K562 (cell line): ENCODE results near the gene ZYG11A. TPM values are rescaled to one million over a fixed set of nuclear protein-coding genes. Genes with fewer than 3 reads are reported as not detected.

Experiments
- ADNP ChIP-seq: fragments of 200-800 bp; sonication (Bioruptor generic); IDR thresholded peaks from 2 replicates; pipeline ENCODE4 v1.6.1; 2016; ENCODE audit warnings: missing genetic modification characterization, missing compliant biosample characterization
- CCAR2 ChIP-seq: fragments of 200-400 bp; formaldehyde crosslinking; IDR thresholded peaks from 2 replicates; pipeline ENCODE4 v1.6.1; 2017; ENCODE audit warnings: mild to moderate bottlenecking, low read depth, low read length
- DMBX1 ChIP-seq: fragments of 250-450 bp; sonication (Bioruptor Pico); IDR thresholded peaks from 2 replicates; pipeline ENCODE4 v1.8.0; 2022; ENCODE audit warnings: inconsistent platforms, mild to moderate bottlenecking, moderate library complexity, borderline replicate concordance
- ETV5 ChIP-seq: sonication (generic); formaldehyde crosslinking; IDR thresholded peaks from 2 replicates; pipeline ENCODE4 v1.4.0; 2020; ENCODE audit warnings: low read depth, mild to moderate bottlenecking, missing genetic modification reagents
- FOXM1 ChIP-seq, 2 experiments: fragments of 450-650 bp in 1 of 2; sonication (generic) in 1 of 2; formaldehyde crosslinking in 1 of 2; IDR thresholded peaks; 2 replicates each; pipeline versions ENCODE4 v1.6.1 to v1.9.0; 2017 to 2022; ENCODE audit warnings: low read depth in 2 of 2, mild to moderate bottlenecking in 2 of 2, missing genetic modification reagents in 1 of 2, moderate library complexity in 1 of 2
- KLF1 ChIP-seq: fragments of 450-650 bp; IDR thresholded peaks from 2 replicates; pipeline ENCODE4 v1.6.1; 2016; ENCODE audit warnings: missing genetic modification characterization, missing compliant biosample characterization
- MAFK ChIP-seq: IDR thresholded peaks from 2 replicates; pipeline ENCODE4 v1.6.1; 2011; ENCODE audit warnings: low read length, improper control_type of control experiment
- NCOA1 ChIP-seq: fragments of 450-650 bp; IDR thresholded peaks from 2 replicates; pipeline ENCODE4 v1.6.1; 2016; ENCODE audit warnings: low read depth
- NR3C1 ChIP-seq: sonication (generic); formaldehyde crosslinking; IDR thresholded peaks from 2 replicates; pipeline ENCODE4 v1.8.1; 2022; ENCODE audit warnings: missing genetic modification reagents
- RAD21 ChIP-seq, 2 experiments: fragments of 250-450 bp in 1 of 2; fragments of 450-650 bp in 1 of 2; sonication (Bioruptor Pico) in 1 of 2; formaldehyde crosslinking in 1 of 2; IDR thresholded peaks in 1 of 2; conservative IDR thresholded peaks in 1 of 2; 2 replicates each; pipeline versions ENCODE4 v1.4.0 to v1.8.0; 2020 to 2022; ENCODE audit warnings: mild to moderate bottlenecking in 2 of 2, moderate library complexity in 1 of 2
- RBM39 ChIP-seq: fragments of 200-400 bp; formaldehyde crosslinking; optimal IDR thresholded peaks from 2 replicates; pipeline ENCODE3; 2018; ENCODE audit warnings: low read depth, low read length
- SIN3A ChIP-seq, 2 experiments: fragments of 150-350 bp in 1 of 2; IDR thresholded peaks; 2 replicates each; pipeline ENCODE4 v1.6.1; 2011 to 2016; ENCODE audit warnings: borderline replicate concordance in 2 of 2, low read depth in 2 of 2, low read length in 2 of 2, mild to moderate bottlenecking in 2 of 2, moderate library complexity in 2 of 2; ENCODE audit not compliant: control insufficient read depth in 1 of 2
- SIRT6 ChIP-seq: IDR thresholded peaks from one replicate; pipeline ENCODE4 v1.6.1; 2012; ENCODE audit warnings: low read depth, mild to moderate bottlenecking, control low read depth, inconsistent platforms, low read length, moderate library complexity
- SMAD1 ChIP-seq: fragments of 150-350 bp; IDR thresholded peaks from 2 replicates; pipeline ENCODE4 v1.6.1; 2014; ENCODE audit warnings: low read length, low read depth; ENCODE audit not compliant: partially characterized antibody
- TAF15 ChIP-seq: fragments of 200-400 bp; formaldehyde crosslinking; IDR thresholded peaks from 2 replicates; pipeline ENCODE4 v1.6.1; 2017; ENCODE audit warnings: mild to moderate bottlenecking, low read depth, low read length, moderate library complexity
- TAF9B ChIP-seq: fragments of 450-650 bp; IDR thresholded peaks from 2 replicates; pipeline ENCODE4 v1.6.1; 2018; ENCODE audit warnings: mild to moderate bottlenecking; ENCODE audit not compliant: partially characterized antibody
- TCF3 ChIP-seq: sonication (generic); formaldehyde crosslinking; IDR thresholded peaks from 2 replicates; pipeline ENCODE4 v1.4.0; 2020; ENCODE audit warnings: mild to moderate bottlenecking, missing genetic modification reagents
- TEAD4 ChIP-seq, 2 experiments: sonication (generic) in 1 of 2; formaldehyde crosslinking in 1 of 2; IDR thresholded peaks; 2 replicates each; pipeline versions ENCODE4 v1.6.1 to v1.8.0; 2012 to 2022; ENCODE audit warnings: borderline replicate concordance in 1 of 2, inconsistent platforms in 1 of 2, low read length in 1 of 2, mild to moderate bottlenecking in 1 of 2, missing genetic modification reagents in 1 of 2
- TOE1 ChIP-seq, 2 experiments: fragments of 450-650 bp in 1 of 2; sonication (generic) in 1 of 2; formaldehyde crosslinking in 1 of 2; IDR thresholded peaks; 2 replicates each; pipeline versions ENCODE4 v1.7.1 to v1.8.0; 2016 to 2022; ENCODE audit warnings: borderline replicate concordance in 2 of 2, mild to moderate bottlenecking in 2 of 2, antibody characterized with exemption in 1 of 2, inconsistent platforms in 1 of 2, low read depth in 1 of 2, missing genetic modification reagents in 1 of 2, moderate library complexity in 1 of 2
- ZNF274 ChIP-seq: IDR thresholded peaks from 2 replicates; pipeline ENCODE4 v1.6.1; 2011; ENCODE audit warnings: low read depth, mild to moderate bottlenecking, low read length, moderate library complexity, borderline replicate concordance
- ZNF316 ChIP-seq: fragments of 450-650 bp; IDR thresholded peaks from 2 replicates; pipeline ENCODE4 v1.6.1; 2016
- ZNF717 ChIP-seq: fragments of 250-450 bp; sonication (Bioruptor Pico); IDR thresholded peaks from 2 replicates; pipeline ENCODE4 v1.5.0; 2021
- polyA plus RNA-seq, 8 experiments: library from polyadenylated mRNA; depleted of rRNA in 4 of 8; stranded (reverse) in 5 of 8; unstranded in 3 of 8; fragments of >200 nt; fragmentation: Nextera tagmentation in 2 of 8; fragmentation: Illumina TruSeq in 1 of 8; extraction: Ambion mirVana in 2 of 8; extraction: Trizol in 1 of 8; gene quantifications; 2 replicates each; pipeline versions ENCODE4 v1.2.1 to v1.2.3, GENCODE V29; 2011 to 2014; ENCODE audit warnings: inconsistent platforms in 1 of 8, missing spikeins in 1 of 8
- total RNA-seq, 7 experiments: library from RNA; depleted of rRNA in 6 of 7; stranded (reverse); fragments of >200 nt in 6 of 7; fragmentation: Illumina TruSeq in 2 of 7; extraction: Trizol in 2 of 7; gene quantifications; 2 replicates each; pipeline versions ENCODE4 v1.2.1 to v1.2.3, GENCODE V29; 2011 to 2021; ENCODE audit warnings: low replicate concordance in 1 of 7
- TF ChIP-seq, protein P1 (sequence below): sonication (generic); formaldehyde crosslinking; IDR thresholded peaks from 2 replicates; pipeline ENCODE4 v1.8.0; 2022; ENCODE audit warnings: mild to moderate bottlenecking, missing genetic modification reagents
- TF ChIP-seq, protein P2 (sequence below), 3 experiments: fragments of 200-800 bp in 1 of 3; sonication (Bioruptor generic) in 1 of 3; sonication (generic) in 1 of 3; formaldehyde crosslinking in 1 of 3; IDR thresholded peaks; 2 replicates each; pipeline versions ENCODE4 v1.6.1 to v1.8.0; 2016 to 2022; ENCODE audit warnings: mild to moderate bottlenecking in 2 of 3, missing compliant biosample characterization in 2 of 3, missing genetic modification characterization in 2 of 3, missing genetic modification reagents in 1 of 3

ZYG11A gene
- total and polyA plus RNA-seq, 9 of the 15 experiments (the other 6 are each of a cell fraction or from before 2014, with no cell fraction given): 4.5 to 21.9 (median 14.0) TPM

DNA sequence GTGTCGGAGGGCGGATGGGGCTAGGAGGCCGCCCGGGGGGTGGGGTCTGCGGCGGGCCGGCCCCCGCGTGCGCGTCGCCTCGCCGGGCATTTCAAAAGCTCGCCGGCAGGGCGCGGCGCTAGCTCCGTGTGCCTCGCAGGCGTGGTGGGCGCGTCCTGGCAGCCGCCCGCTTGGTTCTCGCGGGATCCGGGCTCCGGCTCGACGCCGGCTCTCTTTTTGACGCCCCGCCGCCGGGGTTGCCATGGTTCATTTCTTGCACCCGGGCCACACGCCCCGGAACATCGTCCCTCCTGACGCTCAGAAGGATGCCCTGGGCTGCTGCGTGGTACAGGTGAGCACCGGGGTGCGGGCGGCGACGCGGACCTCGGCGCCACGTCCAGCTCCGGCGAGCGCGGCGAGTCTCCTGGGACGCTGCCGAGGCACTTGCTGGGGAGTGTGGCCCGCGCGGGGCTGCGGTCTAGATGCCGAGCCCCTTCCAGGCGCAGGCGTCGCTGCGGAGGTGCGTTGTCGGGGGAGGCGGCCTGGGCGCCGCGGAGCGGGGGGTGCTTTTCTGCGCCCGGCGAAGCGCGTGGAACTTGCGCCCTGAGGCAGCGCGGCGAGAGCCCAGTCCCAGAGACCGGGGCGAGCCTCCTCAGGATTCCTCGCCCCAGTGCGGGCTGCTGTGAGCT is at the start of gene ZYG11A (continued):
- TF ChIP-seq NCOA1 (no peak), TEAD4 (IDR thresholded peaks at IDR 0.05; ENCODE audit: low read length) (peak; percentile 15; the same call in 1 of the 2 replicates), TEAD4 (CRISPR knock-in tag; IDR thresholded peaks at IDR 0.05; ENCODE audit: borderline replicate concordance) (no peak), ZNF717 (CRISPR knock-in tag) (no peak), TOE1 (IDR thresholded peaks at IDR 0.05; ENCODE audit: borderline replicate concordance) (peak; percentile 59; the same call in 1 of the 2 replicates), TOE1 (CRISPR knock-in tag; IDR thresholded peaks at IDR 0.05; ENCODE audit: borderline replicate concordance, low read depth) (no peak; the same call in 1 of the 2 replicates), KLF1 (tag) (peak; percentile 80), MAFK (no peak), RBM39 (no peak), SIN3A (IDR thresholded peaks at IDR 0.05; ENCODE audit: borderline replicate concordance in 2 of 2, control insufficient read depth in 1 of 2, low read depth in 2 of 2, low read length in 2 of 2) (peak; percentile 25 to 90; a peak in 2 of 4 replicates), DMBX1 (CRISPR knock-in tag) (peak; percentile 65; the same call in 1 of the 2 replicates), TAF15 (no peak), NR3C1 (CRISPR knock-in tag) (peak; percentile 74), TAF9B (no peak), ZNF316 (no peak), CCAR2 (no peak), TCF3 (CRISPR knock-in tag) (peak; percentile 3; the same call in 1 of the 2 replicates), ADNP (tag) (no peak), ETV5 (CRISPR knock-in tag) (peak; percentile 72; the same call in 1 of the 2 replicates), FOXM1 (IDR thresholded peaks at IDR 0.05; ENCODE audit: low read depth) (no peak), FOXM1 (CRISPR knock-in tag; IDR thresholded peaks at IDR 0.05; ENCODE audit: low read depth) (peak; percentile 80; the same call in 1 of the 2 replicates), ZNF274 (no peak; the same call in 1 of the 2 replicates), SMAD1 (no peak), SIRT6 (no peak), RAD21 (CRISPR knock-in tag; conservative IDR thresholded peaks at IDR 0.05 in 1 of 2, IDR thresholded peaks at IDR 0.05 in 1 of 2) (peak; percentile 24 to 32; a peak in 3 of 4 replicates)
- TF ChIP-seq, protein P1, sequence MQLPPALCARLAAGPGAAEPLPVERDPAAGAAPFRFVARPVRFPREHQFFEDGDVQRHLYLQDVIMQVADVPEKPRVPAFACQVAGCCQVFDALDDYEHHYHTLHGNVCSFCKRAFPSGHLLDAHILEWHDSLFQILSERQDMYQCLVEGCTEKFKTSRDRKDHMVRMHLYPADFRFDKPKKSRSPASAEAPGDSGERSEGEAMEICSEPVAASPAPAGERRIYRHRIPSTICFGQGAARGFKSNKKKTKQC (CRISPR knock-in tag): peak; percentile 84; the same call in 1 of the 2 replicates
- TF ChIP-seq, protein P2, sequence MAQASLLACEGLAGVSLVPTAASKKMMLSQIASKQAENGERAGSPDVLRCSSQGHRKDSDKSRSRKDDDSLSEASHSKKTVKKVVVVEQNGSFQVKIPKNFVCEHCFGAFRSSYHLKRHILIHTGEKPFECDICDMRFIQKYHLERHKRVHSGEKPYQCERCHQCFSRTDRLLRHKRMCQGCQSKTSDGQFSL (CRISPR knock-in tag; IDR thresholded peaks at IDR 0.05): peak; percentile 98
- TF ChIP-seq, protein P2 (tag; IDR thresholded peaks at IDR 0.05): peak in 1 of 2 experiments; percentile 87; a peak in 2 of 4 replicates
